ENCODE measurements around the gene NMNAT3.

NMNAT3 gene

GRCh38 chr3:139657936-139658335 is 19.8 kb downstream of the NMNAT3 start:
- Histone ChIP-seq H3K36me3 (ENCODE audit: insufficient read depth, low read length) (no peaks in the 10 kb centered on the region), H3K27me3 (ENCODE audit: insufficient read depth, low read length, poor library complexity, severe bottlenecking) (no peaks in the 10 kb centered on the region), H3K9ac (ENCODE audit: low read depth, low read length, poor library complexity, severe bottlenecking) (no peak overlapping the region), H3K79me2 (ENCODE audit: insufficient read depth, low read length) (no peaks in the 10 kb centered on the region), H3K4me2 (ENCODE audit: low read depth, low read length, poor library complexity, severe bottlenecking) (no peak overlapping the region), H3K4me1 (ENCODE audit: insufficient read depth, low read length, poor library complexity, severe bottlenecking) (no peaks in the 10 kb centered on the region), H2AFZ (ENCODE audit: low read length) (no peak overlapping the region), H3K9me3 (ENCODE audit: insufficient read depth, low read depth, low read length) (no peaks in the 10 kb centered on the region), H4K20me1 (ENCODE audit: insufficient read depth, low read length, poor library complexity, severe bottlenecking) (no peaks in the 10 kb centered on the region), H3F3A (ENCODE audit: low read depth) (no peaks in the 10 kb centered on the region), H3K4me3 (ENCODE audit: low read length, poor library complexity, severe bottlenecking) (no peak overlapping the region), H3K9me2 (replicated peaks; ENCODE audit: low read depth, low read length) (no peaks in the 10 kb centered on the region)
- TF ChIP-seq CTCF (conservative IDR thresholded peaks at IDR 0.05; ENCODE audit: low read length) (no peak), EZH2phosphoT487 (IDR thresholded peaks at IDR 0.05; ENCODE audit: borderline replicate concordance) (no peak)

- H3K4me3 ChIP-seq (ENCODE audit: low read length, poor library complexity, severe bottlenecking) = no peak overlapping the region
- no peak for TF ChIP-seq CTCF (conservative IDR thresholded peaks at IDR 0.05; ENCODE audit: low read length)
- no peak for TF ChIP-seq EZH2phosphoT487 (IDR thresholded peaks at IDR 0.05; ENCODE audit: borderline replicate concordance)
- H3K79me2 ChIP-seq (ENCODE audit: insufficient read depth, low read length) = no peaks in the 10 kb centered on the region
- no peak overlapping the region for H2AFZ ChIP-seq (ENCODE audit: low read length)
- H3K36me3 ChIP-seq (ENCODE audit: insufficient read depth, low read length) = no peaks in the 10 kb centered on the region
- no peaks in the 10 kb centered on the region for H4K20me1 ChIP-seq (ENCODE audit: insufficient read depth, low read length, poor library complexity, severe bottlenecking)
- no peaks in the 10 kb centered on the region for H3K9me2 ChIP-seq (replicated peaks; ENCODE audit: low read depth, low read length)
- no peak overlapping the region for H3K9ac ChIP-seq (ENCODE audit: low read depth, low read length, poor library complexity, severe bottlenecking)
- no peaks in the 10 kb centered on the region for H3K9me3 ChIP-seq (ENCODE audit: insufficient read depth, low read depth, low read length)
- H3K4me1 ChIP-seq (ENCODE audit: insufficient read depth, low read length, poor library complexity, severe bottlenecking) = no peaks in the 10 kb centered on the region
- H3F3A ChIP-seq (ENCODE audit: low read depth) = no peaks in the 10 kb centered on the region
- H3K27me3 ChIP-seq (ENCODE audit: insufficient read depth, low read length, poor library complexity, severe bottlenecking) = no peaks in the 10 kb centered on the region
- H3K4me2 ChIP-seq (ENCODE audit: low read depth, low read length, poor library complexity, severe bottlenecking) = no peak overlapping the region
Measured at GRCh38 chr3:139657434-139657833, 20.3 kb downstream of the NMNAT3 start.

DNA sequence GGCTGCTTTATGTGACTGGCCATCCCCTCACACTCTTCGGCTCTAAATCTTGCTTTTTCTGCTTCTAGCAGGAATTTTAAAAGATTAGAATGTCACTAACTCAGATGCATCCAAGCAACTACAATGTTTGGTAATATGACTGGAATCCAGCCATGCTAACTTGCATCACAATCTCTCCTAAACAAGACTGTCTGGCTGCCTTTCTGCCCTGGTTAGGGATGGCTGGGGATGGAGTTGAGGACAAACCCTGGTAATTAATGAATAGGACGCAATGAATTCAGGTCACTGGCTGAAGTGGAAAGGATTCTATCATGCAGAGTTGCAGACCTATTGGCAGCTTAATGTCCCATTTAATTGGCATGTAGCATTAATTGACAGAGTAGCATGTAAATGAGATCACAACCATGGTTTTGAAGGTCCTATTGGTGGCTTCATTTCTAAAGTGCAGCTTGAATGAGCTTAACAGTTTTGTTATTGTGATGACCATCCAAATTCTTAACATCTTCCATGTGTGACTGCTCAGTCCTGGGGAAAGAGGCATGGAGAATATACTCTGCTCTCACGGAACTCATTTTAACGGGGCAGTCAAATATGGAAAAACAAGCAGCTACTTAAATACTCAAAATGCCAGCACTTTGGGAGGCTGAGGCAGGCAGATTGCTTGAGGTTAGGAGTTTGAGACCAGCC is 21.7 kb downstream of the NMNAT3 start:
- H4K20me1 ChIP-seq (ENCODE audit: insufficient read depth, low read length, poor library complexity, severe bottlenecking) = no peaks in the 10 kb centered on the region
- H3K79me2 ChIP-seq (ENCODE audit: insufficient read depth, low read length) = no peaks in the 10 kb centered on the region
- no peak overlapping the region for H3K9ac ChIP-seq (ENCODE audit: low read depth, low read length, poor library complexity, severe bottlenecking)
- H3F3A ChIP-seq (ENCODE audit: low read depth) = no peaks in the 10 kb centered on the region
- H3K27me3 ChIP-seq (ENCODE audit: insufficient read depth, low read length, poor library complexity, severe bottlenecking) = no peaks in the 10 kb centered on the region
- TF ChIP-seq CTCF (conservative IDR thresholded peaks at IDR 0.05; ENCODE audit: low read length) (no peak), EZH2phosphoT487 (IDR thresholded peaks at IDR 0.05; ENCODE audit: borderline replicate concordance) (no peak)
- no peak overlapping the region for H3K4me3 ChIP-seq (ENCODE audit: low read length, poor library complexity, severe bottlenecking)
- H2AFZ ChIP-seq (ENCODE audit: low read length) = no peak overlapping the region
- H3K9me2 ChIP-seq (replicated peaks; ENCODE audit: low read depth, low read length) = no peaks in the 10 kb centered on the region
- no peaks in the 10 kb centered on the region for H3K36me3 ChIP-seq (ENCODE audit: insufficient read depth, low read length)
- H3K4me2 ChIP-seq (ENCODE audit: low read depth, low read length, poor library complexity, severe bottlenecking) = no peak overlapping the region
- no peaks in the 10 kb centered on the region for H3K4me1 ChIP-seq (ENCODE audit: insufficient read depth, low read length, poor library complexity, severe bottlenecking)
- no peaks in the 10 kb centered on the region for H3K9me3 ChIP-seq (ENCODE audit: insufficient read depth, low read depth, low read length)

Data from Loucy (cell line).